ENCODE measurements around the gene PRKN.

DNA sequence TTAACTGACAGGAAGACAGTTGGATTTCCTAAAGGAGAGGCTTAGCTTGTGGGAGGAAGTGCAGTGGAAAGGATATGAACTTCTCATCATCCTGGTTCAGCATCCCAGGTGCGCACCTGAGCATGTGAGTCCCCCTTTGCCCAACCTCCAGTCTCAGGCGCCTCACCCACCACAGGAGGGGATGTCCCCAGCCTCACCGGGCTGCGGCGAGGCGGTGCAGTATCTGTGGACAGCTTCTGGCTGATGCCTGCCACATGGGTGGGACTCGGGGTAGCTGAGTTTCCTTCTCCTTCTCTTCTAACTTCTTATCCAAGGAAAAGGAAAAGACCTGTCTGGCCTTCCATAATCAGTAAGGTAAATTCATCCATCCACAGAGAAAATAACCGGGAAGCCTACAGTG lies 914.4 kb downstream of the PRKN start:
- TF ChIP-seq CTCF (IDR thresholded peaks at IDR 0.05; ENCODE audit: low read length) (no peak), EZH2 (IDR thresholded peaks at IDR 0.05; ENCODE audit: borderline replicate concordance, low read length) (no peak)

Measured in OCI-LY1 (cell line).